Gastrocnemius medialis (tissue), 4 donors: ENCODE measurements around the gene YKT6.

ENCODE experiments used
- CTCF ChIP-seq, 5 experiments: fragments of 450-650 bp in 3 of 5; fragments of 200-600 bp in 2 of 5; sonication (generic) in 2 of 5; IDR thresholded peaks in 4 of 5; conservative IDR thresholded peaks in 1 of 5; 1 replicate in 4 of 5; 2 replicates in 1 of 5; pipeline ENCODE4 v1.5.1; 2016 to 2019; ENCODE audit warnings: antibody characterized with exemption in 5 of 5, mild to moderate bottlenecking in 3 of 5, moderate library complexity in 3 of 5
- POLR2A ChIP-seq, 2 donors: fragments of 450-650 bp; IDR thresholded peaks; one replicate each; pipeline ENCODE4 v1.6.1; 2017; ENCODE audit warnings: antibody characterized with exemption in 2 of 2, mild to moderate bottlenecking in 2 of 2, moderate library complexity in 2 of 2

GRCh38 chr7:44196450-44196872, 4.3 kb upstream of the YKT6 start:
- TF ChIP-seq CTCF (IDR thresholded peaks at IDR 0.05 in 4 of 5, conservative IDR thresholded peaks at IDR 0.05 in 1 of 5): peak in 4 of 5 experiments; percentile 18 to 59 (median 48)
- no peak for TF ChIP-seq POLR2A (IDR thresholded peaks at IDR 0.05)
